Neural cell (in vitro differentiated cells): ENCODE measurements around the gene PAPPA2. TPM values are rescaled to one million over a fixed set of nuclear protein-coding genes. Genes with fewer than 3 reads are reported as not detected.

Experiments used
- H2AFZ ChIP-seq: fragments of 200-600, 300-800 bp; sonication (generic), shearing (Covaris generic); 2 replicates; pipeline ENCODE4 v1.6.0; 2014; ENCODE audit warnings: low read depth, mild to moderate bottlenecking, antibody characterized with exemption, low read length, moderate library complexity
- H3F3A ChIP-seq: fragments of 200-600 bp; shearing (Covaris generic); 2 replicates; pipeline ENCODE4 v1.6.1; 2016; ENCODE audit warnings: mild to moderate bottlenecking, moderate library complexity, mixed read lengths, antibody characterized with exemption, low read length; ENCODE audit not compliant: insufficient read depth, poor library complexity, severe bottlenecking
- H3K27ac ChIP-seq: fragments of 200-600, 300-800 bp; sonication (generic), shearing (Covaris generic); 2 replicates; pipeline ENCODE4 v1.5.1; 2014; ENCODE audit warnings: mild to moderate bottlenecking, low read length, moderate library complexity
- H3K27me3 ChIP-seq: fragments of 300-800, 200-600 bp; sonication (generic), shearing (Covaris generic); 2 replicates; pipeline ENCODE4 v1.6.0; 2014; ENCODE audit warnings: mild to moderate bottlenecking, low read depth, low read length, moderate library complexity; ENCODE audit not compliant: insufficient read depth
- H3K36me3 ChIP-seq: fragments of 300-800, 200-600 bp; sonication (generic), shearing (Covaris generic); 2 replicates; pipeline ENCODE4 v1.5.1; 2014; ENCODE audit warnings: mild to moderate bottlenecking, antibody characterized with exemption, low read length, moderate library complexity; ENCODE audit not compliant: insufficient read depth
- H3K4me2 ChIP-seq: fragments of 300-800, 200-600 bp; sonication (generic), shearing (Covaris generic); 2 replicates; pipeline ENCODE4 v1.6.0; 2014; ENCODE audit warnings: mild to moderate bottlenecking, low read length
- H3K4me3 ChIP-seq: fragments of 300-800, 200-600 bp; sonication (generic), shearing (Covaris generic); 2 replicates; pipeline ENCODE4 v1.5.1; 2014; ENCODE audit warnings: mild to moderate bottlenecking, low read length, moderate library complexity
- H3K79me2 ChIP-seq: fragments of 200-600 bp; shearing (Covaris generic); replicated peaks from 2 replicates; pipeline ENCODE4 v1.6.0; 2014; ENCODE audit warnings: mild to moderate bottlenecking, low read length, moderate library complexity; ENCODE audit not compliant: insufficient read depth
- H3K9ac ChIP-seq: fragments of 300-800, 200-600 bp; sonication (generic), shearing (Covaris generic); 2 replicates; pipeline ENCODE4 v1.6.1; 2016; ENCODE audit warnings: mild to moderate bottlenecking, low read length, mixed read lengths
- H3K9me2 ChIP-seq: fragments of 200-600 bp; shearing (Covaris generic); 2 replicates; pipeline ENCODE4 v1.6.1; 2016; ENCODE audit warnings: mild to moderate bottlenecking, low read length, mixed read lengths; ENCODE audit not compliant: insufficient read depth
- H3K9me3 ChIP-seq: fragments of 200-600, 300-800 bp; sonication (generic), shearing (Covaris generic); 2 replicates; pipeline ENCODE4 v1.6.1; 2016; ENCODE audit warnings: mild to moderate bottlenecking, mixed run types, low read length, moderate library complexity, mixed read lengths
- H4K20me1 ChIP-seq: fragments of 200-600 bp; shearing (Covaris generic); 2 replicates; pipeline ENCODE4 v1.6.1; 2016; ENCODE audit warnings: mild to moderate bottlenecking, mixed run types; ENCODE audit not compliant: insufficient read depth
- EP300 ChIP-seq: fragments of 450-650 bp; conservative IDR thresholded peaks from 2 replicates; pipeline ENCODE4 v1.6.1; 2014; ENCODE audit warnings: antibody characterized with exemption, mild to moderate bottlenecking, moderate library complexity; ENCODE audit not compliant: poor library complexity, severe bottlenecking
- POLR2AphosphoS5 ChIP-seq: IDR thresholded peaks from 2 replicates; pipeline ENCODE4 v1.6.1; 2012
- RAD21 ChIP-seq: fragments of 450-650 bp; conservative IDR thresholded peaks from 2 replicates; pipeline ENCODE4 v1.6.1; 2014; ENCODE audit warnings: antibody characterized with exemption, mild to moderate bottlenecking, moderate library complexity
- SMC3 ChIP-seq: fragments of 450-650 bp; conservative IDR thresholded peaks from 2 replicates; pipeline ENCODE4 v1.6.1; 2014; ENCODE audit warnings: antibody characterized with exemption, mild to moderate bottlenecking, moderate library complexity; ENCODE audit not compliant: poor library complexity
- TAF1 ChIP-seq: IDR thresholded peaks from 2 replicates; pipeline ENCODE4 v1.6.1; 2012; ENCODE audit warnings: low read depth
- polyA plus RNA-seq: library from polyadenylated mRNA; depleted of rRNA; stranded (reverse); fragments of >200 nt; gene quantifications from 2 replicates; pipeline ENCODE4 v1.2.3, GENCODE V29; 2014

Gene PAPPA2
- polyA plus RNA-seq, 1 donor from 2014 or later: 0.59 TPM

GRCh38 chr1:176894450-176894849 is 431.5 kb downstream of the PAPPA2 start:
- H2AFZ ChIP-seq: no peak overlapping the region
- H3K9me3 ChIP-seq: no peaks in the 10 kb centered on the region
- no peak overlapping the region for H3K4me3 ChIP-seq
- H3K36me3 ChIP-seq: no peaks in the 10 kb centered on the region
- TF ChIP-seq RAD21 (no peak), EP300 (no peak), POLR2AphosphoS5 (no peak), TAF1 (no peak), SMC3 (no peak)
- H3K9me2 ChIP-seq: no peaks in the 10 kb centered on the region
- H3F3A ChIP-seq: no peaks in the 10 kb centered on the region
- no peak overlapping the region for H3K27ac ChIP-seq
- H3K27me3 ChIP-seq: no peaks in the 10 kb centered on the region
- no peak overlapping the region for H3K4me2 ChIP-seq
- no peak overlapping the region for H3K9ac ChIP-seq
- no peaks in the 10 kb centered on the region for H4K20me1 ChIP-seq
- H3K79me2 ChIP-seq: no peaks in the 10 kb centered on the region
